AML-193 (cell line): ENCODE data around the gene SRPK2.
"Not testable (repeated sequence)": the region's sequence is repeated elsewhere in the genome, so short reads cannot be mapped to it uniquely, and the experiment has no call there.

Experiments used
- DNase-seq, 2 experiments: peaks; one replicate each; lab custom pipeline; 2025; lab: John Stamatoyannopoulos, UW

SRPK2 gene

DNA sequence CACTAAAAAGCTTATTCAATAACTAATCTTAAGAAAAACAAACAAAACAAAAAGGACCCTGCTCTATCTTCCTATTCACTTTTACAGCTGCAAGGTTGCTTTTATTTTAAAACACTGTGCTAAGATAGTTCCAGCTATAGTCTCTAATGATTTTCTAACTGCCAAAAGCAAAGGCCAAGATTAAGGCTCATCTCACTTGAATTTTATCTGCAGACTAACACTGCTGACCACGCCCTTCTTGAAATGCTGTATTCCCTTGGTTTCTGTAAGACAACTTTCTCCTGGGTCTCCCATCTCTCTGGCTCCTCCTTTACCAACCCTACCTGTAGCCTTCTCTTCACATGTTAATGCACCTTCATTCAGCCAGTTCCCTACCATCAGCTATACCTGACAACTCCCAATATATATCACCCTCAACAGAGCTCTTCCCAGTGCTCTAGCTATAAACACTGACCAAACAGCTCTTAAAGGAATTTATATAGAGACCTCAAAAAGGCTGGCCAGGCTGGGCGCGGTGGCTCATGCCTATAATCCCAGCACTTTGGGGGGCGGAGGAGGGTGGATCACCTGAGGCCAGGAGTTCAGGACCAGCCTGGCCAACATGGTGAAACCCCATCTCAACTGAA is 11.7 kb downstream of the SRPK2 start:
- DNase-seq = no peak

DNA sequence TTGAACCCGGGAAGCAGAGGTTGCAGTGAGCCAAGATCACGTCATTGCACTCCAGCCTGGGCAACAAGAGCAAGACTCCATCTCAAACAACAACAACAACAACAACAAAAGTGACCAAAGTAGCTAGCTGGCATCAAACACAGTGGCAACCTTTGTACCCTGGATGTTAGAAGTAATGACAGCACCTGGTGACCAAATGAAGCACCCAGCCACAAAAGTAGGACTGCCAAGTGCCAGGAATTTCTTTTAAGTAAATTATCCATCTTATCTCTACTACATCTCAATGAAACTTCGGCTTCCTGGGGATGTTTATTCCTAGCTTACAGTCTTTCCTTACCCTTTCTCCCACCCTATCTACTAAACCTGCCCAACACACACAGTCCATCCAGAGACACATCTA is 18.8 kb downstream of the SRPK2 start:
- DNase-seq = no peak

DNA sequence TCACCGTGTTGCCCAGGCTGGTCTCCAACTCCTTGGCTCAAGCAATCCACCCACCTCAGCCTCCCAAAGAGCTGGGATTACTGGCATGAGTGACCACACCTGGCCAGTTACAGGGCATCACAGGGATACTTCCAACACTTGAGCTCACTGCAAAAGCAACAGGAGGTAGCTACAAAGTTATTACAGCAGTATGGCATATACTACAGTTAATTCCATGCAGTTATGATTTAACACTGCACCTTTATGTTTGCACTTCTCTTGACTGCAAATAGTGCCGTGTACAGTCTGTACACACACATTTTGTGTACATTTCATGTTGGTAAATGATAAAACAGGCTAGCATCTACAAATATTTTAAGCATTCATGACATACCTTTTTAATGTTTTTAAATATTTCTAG is 21.3 kb downstream of the SRPK2 start:
- no peak for DNase-seq

DNA sequence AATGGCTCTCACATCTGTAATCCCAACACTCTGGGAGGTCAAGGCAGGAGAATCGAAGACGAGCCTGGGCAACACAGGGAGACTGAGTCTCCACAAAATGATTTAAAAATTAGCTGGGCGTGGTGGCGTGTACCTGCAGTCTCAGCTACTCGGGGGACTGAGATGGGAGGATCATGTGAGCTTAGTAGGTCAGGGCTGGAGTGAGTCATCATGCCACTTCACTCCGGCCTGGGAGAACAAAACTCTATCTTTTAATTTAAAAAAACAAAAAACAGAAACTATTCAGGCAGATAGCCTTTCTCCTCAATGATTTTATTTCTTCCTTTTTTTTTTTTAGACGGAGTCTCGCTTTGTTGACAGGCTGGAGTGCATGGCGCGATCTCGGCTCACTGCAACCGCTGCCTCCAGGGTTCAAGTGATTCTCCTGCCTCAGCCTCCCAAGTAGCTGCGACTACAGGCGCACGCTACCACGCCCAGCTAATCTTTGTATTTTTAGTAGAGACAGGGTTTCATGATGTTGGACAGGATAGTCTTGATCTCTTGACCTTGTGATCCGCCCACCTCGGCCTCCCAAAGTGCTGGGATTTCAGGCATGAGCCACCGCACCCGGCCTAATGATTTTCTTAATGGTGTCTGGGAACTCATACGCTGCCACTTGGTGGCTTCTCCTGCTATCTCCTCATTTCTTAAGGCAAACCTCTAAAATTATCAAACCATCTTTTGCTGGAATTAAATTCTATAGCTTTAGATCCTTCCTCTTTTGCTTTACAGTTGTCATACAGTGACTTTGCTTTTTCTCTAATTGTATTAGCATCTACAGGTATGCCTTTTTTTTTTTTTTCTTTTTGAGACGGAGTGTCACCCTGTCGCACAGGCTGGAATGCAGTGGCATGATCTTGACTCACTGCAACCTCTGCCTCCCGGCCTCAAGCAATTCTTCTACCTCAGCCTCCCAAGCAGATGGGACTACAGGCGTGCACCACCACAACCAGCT is 22.9 kb downstream of the SRPK2 start:
- DNase-seq = no peak

DNA sequence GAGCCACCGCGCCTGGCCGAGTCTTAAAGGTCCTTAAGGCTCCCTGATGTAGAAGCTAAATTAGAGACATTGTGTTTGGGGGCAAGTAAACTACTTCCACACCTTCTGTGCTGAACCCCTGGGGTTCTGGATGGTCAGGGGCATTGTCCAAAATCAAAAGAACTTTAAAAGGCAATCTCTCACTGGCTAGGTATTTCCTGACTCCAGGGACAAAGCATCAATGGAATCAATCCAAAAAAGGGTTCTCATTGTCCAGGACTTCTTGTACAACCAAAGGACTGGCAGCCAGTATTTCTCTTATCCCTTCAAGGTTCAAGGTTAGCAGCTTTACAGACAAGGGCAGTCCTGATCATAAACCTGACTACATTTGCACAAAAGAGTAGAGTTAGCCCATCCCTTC is 24.0 kb downstream of the SRPK2 start:
- DNase-seq = no peak

DNA sequence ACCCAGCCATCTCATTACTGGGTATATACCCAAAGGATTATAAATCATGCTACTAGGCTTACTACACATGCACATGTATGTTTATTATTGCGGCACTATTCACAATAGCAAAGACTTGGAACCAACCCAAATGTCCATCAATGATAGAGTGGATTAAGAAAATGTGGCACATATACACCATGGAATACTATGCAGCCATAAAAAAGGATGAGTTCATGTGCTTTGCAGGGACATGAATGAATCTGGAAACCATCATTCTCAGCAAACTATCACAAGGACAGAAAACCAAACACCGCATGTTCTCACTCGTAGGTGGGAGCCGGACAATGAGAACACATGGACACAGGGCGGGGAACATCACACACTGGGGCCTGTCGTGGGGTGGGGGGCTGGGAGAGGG is 25.1 kb downstream of the SRPK2 start:
- not testable (repeated sequence) for DNase-seq

DNA sequence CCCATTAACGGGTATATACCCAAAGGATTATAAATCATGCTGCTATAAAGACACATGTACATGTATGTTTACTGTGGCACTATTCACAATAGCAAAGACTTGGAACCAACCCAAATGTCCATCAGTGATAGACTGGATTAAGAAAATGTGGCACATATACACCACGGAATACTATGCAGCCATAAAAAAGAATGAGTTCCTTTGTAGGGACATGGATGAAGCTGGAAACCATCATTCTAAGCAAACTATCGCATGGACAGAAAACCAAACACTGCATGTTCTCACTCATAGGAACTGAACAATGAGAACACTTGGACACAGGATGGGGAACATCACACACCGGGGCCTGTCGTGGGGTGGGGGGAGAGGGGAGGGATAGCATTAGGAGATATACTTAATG is 26.0 kb downstream of the SRPK2 start:
- DNase-seq = not testable (repeated sequence)

DNA sequence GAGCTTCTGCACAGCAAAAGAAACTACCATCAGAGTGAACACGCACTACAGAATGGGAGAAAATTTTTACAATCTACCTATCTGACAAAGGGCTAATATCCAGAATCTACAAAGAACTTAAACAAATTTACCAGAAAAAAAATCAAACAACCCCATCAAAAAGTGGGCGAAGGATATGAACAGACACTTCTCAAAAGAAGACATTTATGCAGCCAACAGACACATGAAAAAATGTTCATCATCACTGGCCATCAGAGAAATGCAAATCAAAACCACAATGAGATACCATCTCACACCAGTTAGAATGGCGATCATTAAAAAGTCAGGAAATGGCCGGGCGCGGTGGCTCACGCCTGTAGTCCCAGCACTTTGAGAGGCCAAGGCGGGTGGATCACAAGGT is 26.7 kb downstream of the SRPK2 start:
- DNase-seq = not testable (repeated sequence)

DNA sequence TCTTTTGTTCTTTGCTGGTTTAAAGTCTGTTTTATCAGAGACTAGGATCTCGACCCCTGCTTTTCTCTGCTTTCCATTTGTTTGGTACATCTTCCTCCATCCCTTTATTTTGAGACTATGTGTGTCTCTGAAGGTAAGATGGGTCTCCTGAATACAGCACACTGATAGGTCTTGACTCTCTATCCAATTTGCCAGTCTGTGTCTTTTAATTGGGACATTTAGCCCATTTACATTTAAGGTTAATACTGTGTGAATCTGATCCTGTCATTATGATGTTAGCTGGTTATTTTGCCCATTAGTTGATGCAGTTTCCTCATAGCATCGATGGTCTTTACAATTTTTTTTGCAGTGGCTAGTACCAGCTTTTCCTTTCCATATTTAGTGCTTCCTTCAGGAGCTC is 28.6 kb downstream of the SRPK2 start:
- DNase-seq = not testable (repeated sequence)

DNA sequence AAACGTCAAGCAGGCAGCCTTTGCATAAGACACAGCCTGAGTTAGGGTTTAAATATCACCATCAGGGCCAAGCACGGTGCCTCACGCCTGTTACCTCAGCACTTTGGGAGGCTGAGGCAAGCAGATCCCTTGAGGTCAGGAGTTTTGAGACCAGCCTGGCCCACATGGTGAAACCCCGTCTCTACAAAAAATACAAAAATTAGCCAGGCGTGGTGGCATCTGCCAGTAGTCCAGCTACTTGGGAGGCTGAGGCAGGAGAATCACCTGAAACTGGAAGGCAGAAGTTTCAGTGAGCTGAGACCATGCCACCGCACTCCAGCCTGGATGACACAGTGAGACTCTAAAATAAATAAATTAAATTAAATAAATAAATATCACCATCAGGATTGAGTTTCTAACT is 33.0 kb downstream of the SRPK2 start:
- no peak for DNase-seq

DNA sequence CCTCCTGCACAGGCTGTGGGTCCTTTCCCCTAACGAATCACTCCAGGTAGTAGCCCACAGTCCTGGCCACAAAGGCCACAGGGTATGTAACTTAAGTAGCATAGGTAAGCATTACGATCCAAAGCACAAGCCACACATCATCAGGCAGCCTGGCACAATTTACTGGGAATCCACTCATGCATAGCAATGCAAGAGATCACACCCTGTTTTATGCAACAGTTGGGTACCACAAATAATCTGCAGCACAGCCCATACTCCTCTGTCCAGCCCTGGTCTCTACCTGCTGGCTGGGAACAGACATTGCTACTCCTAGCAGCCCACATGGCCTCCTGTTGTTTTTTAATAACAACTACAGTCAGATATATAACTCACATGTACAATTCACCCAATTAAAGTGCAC is 34.3 kb downstream of the SRPK2 start:
- no peak for DNase-seq

DNA sequence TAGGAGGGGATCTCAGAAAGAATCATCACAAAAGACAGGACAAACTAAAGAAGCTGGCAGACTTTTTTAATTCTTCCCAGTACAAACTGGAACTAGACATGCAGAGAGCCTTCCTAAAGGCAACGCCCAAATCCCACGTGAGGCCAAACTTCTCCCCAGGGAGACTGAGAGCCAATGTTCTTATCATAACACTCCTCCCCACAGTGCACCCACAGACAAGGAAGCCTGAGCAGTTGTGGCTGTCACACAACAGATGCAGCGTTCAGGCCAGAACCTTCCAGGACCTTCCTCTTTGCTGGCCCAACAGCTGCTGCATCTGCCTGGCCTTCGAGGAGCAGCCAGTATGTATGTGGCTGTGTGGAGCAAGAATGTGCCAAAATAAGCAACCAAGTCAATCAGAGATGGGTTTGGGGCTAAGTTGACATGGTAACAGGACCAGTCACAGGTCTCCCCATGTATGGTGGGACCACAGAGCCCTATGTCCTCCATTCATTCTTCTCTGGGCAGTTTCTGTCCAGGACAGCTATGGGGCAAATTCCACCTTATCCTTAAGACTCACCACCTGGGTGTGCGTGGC is 34.9 kb downstream of the SRPK2 start:
- DNase-seq = no peak

DNA sequence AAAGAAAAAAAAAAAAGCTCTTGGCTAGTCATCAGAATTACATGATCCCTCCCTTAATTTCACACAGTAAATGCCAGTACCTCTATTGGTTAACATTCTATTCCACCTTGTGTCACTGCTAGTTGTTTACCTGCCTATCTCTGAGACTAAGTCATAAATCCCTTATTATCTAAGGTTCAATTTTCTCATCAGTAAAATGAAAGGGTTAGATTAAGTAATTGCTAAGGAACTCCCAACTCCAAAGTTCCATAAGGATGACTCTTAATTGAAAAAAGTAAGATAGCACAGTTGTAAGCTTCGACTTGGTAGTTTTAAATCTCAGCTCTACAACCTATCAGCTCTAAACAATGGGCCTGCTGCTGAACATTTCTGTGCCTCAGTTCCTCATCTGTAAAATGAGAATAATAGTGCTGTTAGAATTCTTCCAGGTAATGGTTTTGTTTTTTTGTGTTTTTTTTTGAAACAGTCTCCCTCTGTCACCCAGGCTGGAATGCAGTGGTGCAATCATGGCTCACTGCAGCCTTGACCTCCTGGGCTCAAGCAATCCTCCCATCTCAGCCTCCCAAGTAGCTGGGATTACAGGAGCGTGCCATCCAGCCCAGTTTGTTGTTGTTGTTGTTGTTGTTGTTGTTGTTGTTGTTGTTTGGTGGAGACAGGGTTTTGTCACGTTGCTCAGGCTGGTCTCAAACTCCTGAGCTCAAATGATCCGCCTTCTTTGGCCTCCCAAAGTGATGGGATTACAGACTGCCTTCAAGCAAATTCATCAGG is 35.6 kb downstream of the SRPK2 start:
- no peak for DNase-seq

DNA sequence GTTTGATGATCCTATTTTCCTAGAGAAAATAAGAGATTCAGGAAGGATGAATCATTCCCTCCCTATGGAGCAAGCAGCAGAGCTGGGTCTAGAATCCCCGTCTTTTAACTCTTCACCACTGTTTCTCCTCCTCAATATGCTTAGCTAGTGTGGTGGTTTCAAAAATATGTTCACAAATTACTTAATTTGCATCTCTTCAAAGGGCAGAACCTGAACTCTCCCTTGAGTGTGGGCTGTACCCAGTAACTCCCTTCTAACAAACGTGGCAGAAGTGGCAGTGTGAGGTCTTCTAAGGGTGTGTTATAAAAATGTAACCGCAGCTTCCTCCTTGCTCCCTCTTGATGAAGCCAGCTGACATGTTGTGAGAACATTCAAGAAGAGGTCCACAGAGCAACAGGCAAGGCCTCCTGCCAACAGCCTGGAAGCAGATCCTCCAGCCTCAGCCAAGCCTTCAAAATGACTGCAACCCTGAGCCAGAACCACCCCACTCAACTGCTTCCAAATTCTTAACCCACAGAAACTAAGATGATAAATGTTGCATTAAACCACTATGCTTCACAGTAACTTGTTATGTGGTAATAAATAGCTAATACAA is 36.6 kb downstream of the SRPK2 start:
- peak; percentile 91 to 93 for DNase-seq

DNA sequence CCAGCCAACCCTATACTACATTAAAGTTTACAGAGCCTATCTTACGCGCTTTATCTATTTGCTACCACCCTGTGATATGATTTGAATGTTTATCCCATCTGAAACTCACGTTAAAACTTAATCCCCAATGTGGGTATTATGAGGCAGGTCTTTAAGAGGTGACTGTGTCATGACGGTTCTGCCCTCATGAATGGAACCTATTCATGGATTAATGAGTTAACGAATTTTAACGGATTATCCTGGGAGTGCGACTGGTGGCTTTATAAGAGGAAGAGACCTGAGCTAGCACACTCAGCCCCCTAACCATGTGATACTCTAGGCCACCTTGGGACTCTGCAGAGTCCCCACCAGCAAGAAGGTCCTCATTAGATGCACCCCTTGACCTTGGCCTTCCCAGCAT is 37.8 kb downstream of the SRPK2 start:
- no peak for DNase-seq

DNA sequence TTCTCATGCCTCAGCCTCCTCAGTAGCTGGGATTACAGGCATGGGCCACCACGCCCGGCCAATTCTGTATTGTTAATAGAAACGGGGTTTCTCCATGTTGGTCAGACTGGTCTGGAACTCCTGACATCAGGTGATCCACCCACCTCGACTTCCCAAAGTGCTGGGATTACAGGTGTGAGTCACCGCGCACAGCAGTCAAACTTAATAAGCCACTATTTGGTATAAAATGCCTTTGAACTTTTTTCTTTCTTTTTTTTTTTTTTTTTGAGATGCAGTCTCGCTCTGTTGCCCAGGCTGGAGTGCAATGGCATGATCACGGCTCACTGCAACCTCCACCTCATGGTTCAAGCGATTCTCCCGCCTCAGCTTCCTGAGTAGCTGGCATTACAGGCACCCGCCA is 40.5 kb downstream of the SRPK2 start:
- DNase-seq = not testable (repeated sequence)

DNA sequence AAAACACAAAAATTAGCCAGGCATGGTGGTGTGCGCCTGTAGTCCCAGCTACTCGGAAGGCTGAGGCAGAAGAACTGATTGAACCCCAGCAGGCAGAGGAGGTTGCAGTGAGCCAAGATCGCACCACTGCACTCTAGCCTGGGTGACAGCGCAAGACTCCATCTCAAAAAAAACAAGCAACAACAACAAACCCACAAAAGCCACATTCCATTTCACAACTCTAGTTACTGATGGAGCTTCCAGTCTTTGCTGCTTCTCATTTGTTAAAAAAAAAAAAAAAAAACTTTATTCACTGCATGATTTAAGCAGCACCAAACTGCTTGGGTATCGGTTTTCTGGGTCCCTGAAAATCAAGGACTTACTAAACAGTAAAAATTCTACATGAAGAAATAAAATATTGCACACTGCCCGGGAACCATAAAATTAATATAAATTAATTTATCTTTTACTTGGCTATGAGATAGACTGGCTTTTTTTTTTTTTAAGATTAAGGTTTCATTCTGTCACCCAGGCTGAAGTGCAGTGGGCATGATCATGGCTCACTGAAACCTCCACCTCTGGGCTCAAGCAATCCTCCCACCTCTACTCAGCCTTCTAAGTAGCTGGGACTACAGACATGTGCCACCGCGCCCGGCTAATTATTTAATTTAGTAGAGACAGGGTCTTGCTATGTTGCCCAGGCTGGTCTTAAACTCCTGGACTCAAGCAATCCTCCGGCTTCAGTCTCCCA is 42.0 kb downstream of the SRPK2 start:
- peak; percentile 1 to 23 for DNase-seq

DNA sequence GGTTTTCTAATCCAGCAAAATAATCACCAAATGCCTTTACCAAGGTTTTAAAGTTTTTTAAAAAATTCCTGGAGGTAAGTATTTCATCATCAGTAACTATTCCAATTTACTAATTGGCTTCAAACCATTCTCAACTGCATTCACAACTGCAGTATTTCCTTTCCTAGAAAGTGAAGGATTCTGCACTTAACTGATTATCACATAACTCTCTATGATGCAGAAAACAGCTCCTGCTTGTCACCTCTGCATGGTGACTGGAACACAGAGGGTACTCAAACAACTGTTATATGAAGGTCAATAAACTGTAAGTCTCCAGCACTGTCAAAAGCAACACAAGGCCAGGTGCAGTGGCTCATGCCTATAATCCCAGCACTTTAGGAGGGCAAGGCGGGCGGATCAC is 42.6 kb downstream of the SRPK2 start:
- no peak for DNase-seq

DNA sequence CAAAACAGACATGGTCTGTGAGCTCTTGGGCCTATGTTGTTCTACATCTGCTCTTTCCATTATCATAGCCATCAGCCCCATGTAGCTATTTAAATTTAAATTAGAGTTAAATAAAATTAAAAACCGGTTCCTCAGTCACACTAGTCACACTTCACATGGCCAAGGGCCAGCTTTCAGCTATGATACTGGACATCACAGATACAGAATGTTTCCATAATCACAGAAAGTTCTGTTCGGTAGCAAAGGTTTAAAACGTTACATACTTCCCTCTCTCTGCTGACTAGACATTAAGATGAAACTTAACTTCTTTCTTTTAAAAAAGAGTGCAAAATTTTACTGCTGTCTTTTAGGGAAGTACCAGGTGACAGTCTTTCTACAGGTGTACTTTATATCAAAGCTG is 43.0 kb downstream of the SRPK2 start:
- peak; percentile 1 to 14 for DNase-seq

DNA sequence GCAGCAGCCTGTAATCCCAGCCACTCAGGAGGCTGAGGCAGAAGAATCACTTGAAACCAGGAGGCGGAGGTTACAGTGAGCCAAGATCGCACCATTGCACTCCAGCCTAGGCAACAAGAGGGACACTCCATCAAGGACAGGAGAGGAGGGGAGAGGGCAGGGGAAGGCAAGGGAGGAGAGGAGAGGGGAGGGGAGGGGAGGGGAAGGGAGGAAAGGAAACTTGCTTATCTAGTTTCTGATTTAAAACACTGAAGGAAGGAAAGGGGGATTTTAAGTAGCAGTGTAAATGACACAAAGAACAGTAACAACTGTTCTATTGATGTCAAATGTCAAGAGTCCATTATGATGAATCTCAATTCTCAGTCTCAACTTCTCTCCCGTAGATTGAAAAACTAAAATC is 43.7 kb downstream of the SRPK2 start:
- DNase-seq = no peak
